Subcutaneous abdominal adipose tissue (tissue), 5 donors: ENCODE results near the gene ATF6B.
A peak's percentile ranks its signal among the peaks of the same experiment; 100 is the strongest.
"Not testable (repeated sequence)": the region's sequence is repeated elsewhere in the genome, so short reads cannot be mapped to it uniquely, and the experiment has no call there.

Experiments used
- H3K27ac ChIP-seq: one replicate; pipeline ENCODE4 v1.7.0; 2013; ENCODE audit warnings: low read depth, mild to moderate bottlenecking, inconsistent platforms, low read length, moderate library complexity
- H3K27me3 ChIP-seq, 5 donors: one replicate each; pipeline ENCODE4 v1.7.0; 2013; ENCODE audit warnings: low read length in 5 of 5, inconsistent platforms in 1 of 5; ENCODE audit not compliant: control insufficient read depth in 5 of 5, insufficient read depth in 4 of 5
- H3K36me3 ChIP-seq, 5 donors: one replicate each; pipeline ENCODE4 v1.7.0; 2013; ENCODE audit warnings: low read length in 5 of 5; ENCODE audit not compliant: control insufficient read depth in 5 of 5, insufficient read depth in 5 of 5
- H3K4me1 ChIP-seq, 5 donors: one replicate each; pipeline ENCODE4 v1.7.0; 2013; ENCODE audit warnings: low read length in 5 of 5, mild to moderate bottlenecking in 3 of 5, moderate library complexity in 1 of 5; ENCODE audit not compliant: control insufficient read depth in 5 of 5, insufficient read depth in 5 of 5
- H3K4me3 ChIP-seq, 5 donors: one replicate each; pipeline ENCODE4 v1.7.0; 2013; ENCODE audit warnings: low read length in 5 of 5, low read depth in 1 of 5
- H3K9ac ChIP-seq, 5 donors: one replicate each; pipeline ENCODE4 v1.7.0; 2013; ENCODE audit warnings: low read length in 5 of 5, mild to moderate bottlenecking in 4 of 5, moderate library complexity in 3 of 5
- H3K9me3 ChIP-seq, 5 donors: one replicate each; pipeline ENCODE4 v1.7.0; 2013; ENCODE audit warnings: low read length in 5 of 5; ENCODE audit not compliant: control insufficient read depth in 5 of 5
- donor health status: healthy.
- donor health status: healthy.
- donor health status: healthy.
- donor health status: healthy.
- donor health status: healthy.

Gene ATF6B

GRCh38 chr6:32109765-32110160 lies 18.3 kb downstream of the ATF6B start:
- peaks cover 0 to 6% (median 0%) of the 10 kb centered on the region in 5 donors for H3K36me3 ChIP-seq
- peaks cover 19 to 77% (median 73%) of the 10 kb centered on the region in 5 donors for H3K4me1 ChIP-seq
- peaks cover 2 to 24% (median 14%) of the 10 kb centered on the region in 5 donors for H3K27me3 ChIP-seq
- H3K9ac ChIP-seq = peak overlapping the region in 2 of 5 donors; percentile 17 to 33
- peak overlapping the region; percentile 61 for H3K27ac ChIP-seq
- no peaks in the 10 kb centered on the region for H3K9me3 ChIP-seq
- peak overlapping the region; percentile 23 to 88 (median 64) for H3K4me3 ChIP-seq

DNA sequence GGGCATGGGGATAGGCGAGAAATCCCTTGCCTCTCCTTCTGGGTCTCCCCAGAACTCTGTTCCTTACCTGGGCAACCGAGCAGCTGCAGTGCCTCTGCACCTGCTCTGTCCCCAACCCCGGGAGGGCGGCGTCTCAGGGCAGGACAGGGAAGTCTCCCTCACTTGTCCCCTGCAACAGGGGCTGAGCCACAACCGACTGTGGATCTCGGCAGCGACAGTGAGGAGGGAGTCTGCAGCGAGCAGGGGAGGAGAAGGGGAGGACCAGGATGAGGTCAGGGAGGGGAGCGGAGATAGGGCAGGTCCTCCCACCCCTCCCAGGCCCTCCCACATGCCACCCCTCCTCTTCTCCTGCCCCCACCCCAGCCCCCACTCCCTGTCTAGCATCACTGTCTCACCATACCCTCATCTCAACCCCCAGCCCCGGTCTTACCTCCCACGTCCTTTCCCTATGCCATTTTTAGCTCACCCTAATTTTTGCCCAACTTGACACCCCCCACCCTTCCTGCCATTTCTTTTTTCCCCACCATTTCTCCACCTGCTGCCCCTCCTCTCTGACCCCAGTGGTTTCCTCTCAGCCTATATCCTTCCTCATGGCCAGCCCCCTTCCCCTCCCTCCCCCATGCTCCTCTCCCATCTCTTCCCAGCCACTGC lies 18.8 kb downstream of the ATF6B start, which contains the start of gene TNXB:
Gene TNXB (minus strand): TSS at position 225 of the 651 bp plus-strand sequence. CDS start 11,140 bp downstream, outside the sequence.
- Histone ChIP-seq H3K4me1 (peaks cover 19 to 73% (median 69%) of the 10 kb centered on the region in 5 donors), H3K4me3 (peak within 1 kb of the TSS; percentile 44 to 88 (median 80)), H3K27ac (peak within 1 kb of the TSS; percentile 71), H3K36me3 (peaks cover 0 to 5% (median 0%) of the 10 kb centered on the region in 5 donors), H3K9me3 (no peaks in the 10 kb centered on the region), H3K27me3 (peaks cover 2 to 24% (median 16%) of the 10 kb centered on the region in 5 donors), H3K9ac (peak within 1 kb of the TSS; percentile 12 to 64 (median 23))

- peak overlapping the region; percentile 71 for H3K27ac ChIP-seq
- no peaks in the 10 kb centered on the region for H3K9me3 ChIP-seq
- H3K4me3 ChIP-seq = peak overlapping the region; percentile 44 to 88 (median 80)
- H3K27me3 ChIP-seq = peaks cover 2 to 28% (median 17%) of the 10 kb centered on the region in 5 donors
- H3K9ac ChIP-seq = peak overlapping the region in 4 of 5 donors; percentile 12 to 64 (median 30)
- peaks cover 0 to 5% (median 0%) of the 10 kb centered on the region in 5 donors for H3K36me3 ChIP-seq
- H3K4me1 ChIP-seq = peaks cover 13 to 68% (median 64%) of the 10 kb centered on the region in 5 donors
These were observed 19.3 kb downstream of the ATF6B start for GRCh38 chr6:32108727-32109113.

DNA sequence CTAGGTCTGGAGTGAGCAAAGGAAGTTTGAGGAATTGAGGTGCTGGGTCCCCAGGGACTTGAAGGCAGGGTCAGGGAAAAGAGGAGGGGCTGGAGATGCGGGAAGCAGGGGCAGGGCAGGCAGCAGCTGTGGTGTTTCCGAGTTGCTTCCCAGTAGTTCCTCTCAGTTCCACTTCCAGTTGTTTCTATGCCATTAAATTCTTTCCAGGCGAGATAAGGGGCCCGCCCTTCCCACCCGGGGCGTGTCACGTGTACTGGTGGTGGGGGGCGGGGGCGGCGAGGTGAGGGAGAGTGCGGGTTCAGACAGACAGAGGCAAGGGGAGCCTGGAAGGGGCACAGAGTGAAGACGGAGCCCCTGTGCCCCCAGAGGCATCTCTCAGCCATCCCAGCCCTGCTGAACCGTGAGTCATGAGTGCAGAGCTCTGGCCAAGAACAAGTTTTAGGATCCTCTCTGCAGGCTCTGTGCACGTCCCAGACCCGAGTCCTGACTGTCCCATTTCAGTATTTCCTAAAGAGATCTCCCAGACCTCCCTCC lies 19.9 kb downstream of the ATF6B start:
- Histone ChIP-seq H3K36me3 (peaks cover 0 to 5% (median 0%) of the 10 kb centered on the region in 5 donors), H3K27ac (peak overlapping the region; percentile 71), H3K9ac (peak overlapping the region in 4 of 5 donors; percentile 12 to 64 (median 30)), H3K4me3 (peak overlapping the region; percentile 44 to 88 (median 80)), H3K27me3 (peaks cover 2 to 28% (median 17%) of the 10 kb centered on the region in 5 donors), H3K4me1 (peaks cover 8 to 62% (median 58%) of the 10 kb centered on the region in 5 donors), H3K9me3 (no peaks in the 10 kb centered on the region)

GRCh38 chr6:32107406-32107805 lies 20.6 kb downstream of the ATF6B start:
- peaks cover 0 to 5% (median 0%) of the 10 kb centered on the region in 5 donors for H3K36me3 ChIP-seq
- no peaks in the 10 kb centered on the region for H3K9me3 ChIP-seq
- peaks cover 2 to 28% (median 17%) of the 10 kb centered on the region in 5 donors for H3K27me3 ChIP-seq
- peaks cover 6 to 59% (median 51%) of the 10 kb centered on the region in 5 donors for H3K4me1 ChIP-seq
- peak overlapping the region; percentile 71 for H3K27ac ChIP-seq
- peak overlapping the region in 2 of 5 donors; percentile 35 to 58 for H3K9ac ChIP-seq
- peak overlapping the region; percentile 2 to 88 (median 64) for H3K4me3 ChIP-seq

GRCh38 chr6:32105433-32105832 lies 22.6 kb downstream of the ATF6B start:
- H3K27ac ChIP-seq = peak overlapping the region; percentile 24

GRCh38 chr6:32102255-32102654 lies 25.8 kb downstream of the ATF6B start:
- Histone ChIP-seq H3K4me3 (no peak overlapping the region), H3K27ac (no peak overlapping the region), H3K27me3 (peaks cover 4 to 27% (median 7%) of the 10 kb centered on the region in 5 donors), H3K4me1 (peaks cover 0 to 10% (median 3%) of the 10 kb centered on the region in 5 donors), H3K36me3 (peaks cover 0 to 15% (median 7%) of the 10 kb centered on the region in 5 donors), H3K9me3 (no peaks in the 10 kb centered on the region), H3K9ac (no peak overlapping the region)

More at GRCh38 chr6:32105433-32105832, 22.6 kb downstream of the ATF6B start:
- no peak overlapping the region for H3K9ac ChIP-seq
- peak overlapping the region in 1 of 5 donors; percentile 13 for H3K4me3 ChIP-seq
- H3K4me1 ChIP-seq = peaks cover 0 to 40% (median 32%) of the 10 kb centered on the region in 5 donors
- H3K36me3 ChIP-seq = peaks cover 0 to 8% (median 0%) of the 10 kb centered on the region in 5 donors
- no peaks in the 10 kb centered on the region for H3K9me3 ChIP-seq
- peaks cover 2 to 28% (median 17%) of the 10 kb centered on the region in 5 donors for H3K27me3 ChIP-seq

- Histone ChIP-seq H3K27me3 (peaks cover 14 to 45% (median 26%) of the 10 kb centered on the region in 5 donors), H3K4me1 (peaks cover 0 to 12% (median 2%) of the 10 kb centered on the region in 5 donors)
These were observed 27.8 kb downstream of the ATF6B start for GRCh38 chr6:32100251-32100650.

DNA sequence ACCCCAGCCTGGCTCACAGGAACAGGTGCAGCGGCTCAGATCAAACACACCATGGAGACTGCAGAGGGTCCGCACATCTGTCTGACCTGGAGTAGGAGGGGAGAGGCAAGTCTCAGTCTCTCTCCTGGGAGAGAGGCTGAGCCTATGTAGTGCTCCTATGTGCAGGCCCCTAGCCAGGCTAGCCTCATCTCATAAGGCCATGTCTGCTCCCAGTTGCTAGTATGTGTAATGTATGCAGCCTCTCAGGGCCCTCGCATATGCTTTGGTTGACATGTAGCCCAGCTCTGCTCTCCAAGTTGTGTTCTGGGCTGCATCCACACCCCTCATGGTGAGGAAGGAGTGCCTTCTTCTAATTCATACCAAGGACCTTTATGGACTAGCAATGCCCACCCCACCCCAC lies 30.7 kb downstream of the ATF6B start:
- peaks cover 14 to 30% (median 23%) of the 10 kb centered on the region in 5 donors for H3K27me3 ChIP-seq
- no peak overlapping the region for H3K4me3 ChIP-seq
- H3K27ac ChIP-seq = no peak overlapping the region
- no peaks in the 10 kb centered on the region for H3K9me3 ChIP-seq
- peaks cover 0 to 28% (median 14%) of the 10 kb centered on the region in 5 donors for H3K4me1 ChIP-seq
- H3K9ac ChIP-seq = no peak overlapping the region
- H3K36me3 ChIP-seq = peaks cover 0 to 39% (median 31%) of the 10 kb centered on the region in 5 donors

More at GRCh38 chr6:32100251-32100650, 27.8 kb downstream of the ATF6B start:
- H3K9me3 ChIP-seq, H3K9ac ChIP-seq, H3K4me3 ChIP-seq, H3K27ac ChIP-seq: not testable (repeated sequence)
- peaks cover 0 to 30% (median 25%) of the 10 kb centered on the region in 5 donors for H3K36me3 ChIP-seq
